Calu3 (cell line): ENCODE measurements around the gene SMPDL3A. TPM values are rescaled to one million over a fixed set of nuclear protein-coding genes. Genes with fewer than 3 reads are reported as not detected.

Source experiments
- BruUV-seq: library from RNA; stranded (reverse); fragments of 400-500 nt; replicated peaks from 2 replicates; lab custom pipeline; 2021; lab: Mats Ljungman, UMichigan
- CTCF ChIA-PET: fragments of 300-600 bp; sonication (Branson Sonifier 250); formaldehyde crosslinking; loops from one replicate; lab custom pipeline; 2022; ENCODE audit warnings: antibody characterized with exemption; lab: Charles Lee
- DNase-seq: peaks from one replicate; pipeline ENCODE4 v3.0.0; 2022
- H3K27ac Mint-ChIP-seq: one replicate; pipeline ENCODE4 v1.8.0; 2022; ENCODE audit warnings: mixed read lengths; ENCODE audit not compliant: unreplicated experiment
- H3K27me3 Mint-ChIP-seq: one replicate; pipeline ENCODE4 v1.8.0; 2022; ENCODE audit warnings: mixed read lengths; ENCODE audit not compliant: unreplicated experiment
- H3K36me3 Mint-ChIP-seq: one replicate; pipeline ENCODE4 v1.8.0; 2022; ENCODE audit warnings: mild to moderate bottlenecking, moderate library complexity, mixed read lengths; ENCODE audit not compliant: insufficient read depth, unreplicated experiment
- H3K4me1 Mint-ChIP-seq: one replicate; pipeline ENCODE4 v1.8.0; 2022; ENCODE audit warnings: mild to moderate bottlenecking, low read depth, mixed read lengths; ENCODE audit not compliant: unreplicated experiment
- H3K4me3 Mint-ChIP-seq: one replicate; pipeline ENCODE4 v1.8.0; 2022; ENCODE audit warnings: mild to moderate bottlenecking, low read depth, moderate library complexity, mixed read lengths; ENCODE audit not compliant: unreplicated experiment
- H3K9me3 Mint-ChIP-seq: one replicate; pipeline ENCODE4 v1.8.0; 2022; ENCODE audit warnings: low read depth, mixed read lengths; ENCODE audit not compliant: unreplicated experiment
- CTCF ChIP-seq: fragments of 200-600 bp; IDR thresholded peaks from one replicate; pipeline ENCODE4 v1.8.0; 2022; ENCODE audit warnings: antibody characterized with exemption; ENCODE audit not compliant: unreplicated experiment
- intact Hi-C: fragments of 100-400 bp; cut with micrococcal nuclease; formaldehyde crosslinking; loops from one replicate; pipeline ENCODE4 v1.10.0; 2022; ENCODE audit not compliant: unreplicated experiment
- total RNA-seq: library from RNA; stranded (reverse); gene quantifications from 2 replicates; pipeline ENCODE4 v1.2.3, GENCODE V29; 2022

Gene SMPDL3A
- total RNA-seq, 1 experiment from 2014 or later = 1.6 TPM

- CTCF ChIA-PET = no interaction called here
- no TSS peak for BruUV-seq
- H3K4me3 Mint-ChIP-seq = no peak overlapping the region
- H3K9me3 Mint-ChIP-seq = no peaks in the 10 kb centered on the region
- H3K4me1 Mint-ChIP-seq = no peaks in the 10 kb centered on the region
- intact Hi-C loops = no loop called here
- no peak for DNase-seq
- no peaks in the 10 kb centered on the region for H3K36me3 Mint-ChIP-seq
- H3K27ac Mint-ChIP-seq = no peak overlapping the region
- no peak for TF ChIP-seq CTCF
- no peaks in the 10 kb centered on the region for H3K27me3 Mint-ChIP-seq
Measured at GRCh38 chr6:122804962-122805485, 16.0 kb downstream of the SMPDL3A start.

DNA sequence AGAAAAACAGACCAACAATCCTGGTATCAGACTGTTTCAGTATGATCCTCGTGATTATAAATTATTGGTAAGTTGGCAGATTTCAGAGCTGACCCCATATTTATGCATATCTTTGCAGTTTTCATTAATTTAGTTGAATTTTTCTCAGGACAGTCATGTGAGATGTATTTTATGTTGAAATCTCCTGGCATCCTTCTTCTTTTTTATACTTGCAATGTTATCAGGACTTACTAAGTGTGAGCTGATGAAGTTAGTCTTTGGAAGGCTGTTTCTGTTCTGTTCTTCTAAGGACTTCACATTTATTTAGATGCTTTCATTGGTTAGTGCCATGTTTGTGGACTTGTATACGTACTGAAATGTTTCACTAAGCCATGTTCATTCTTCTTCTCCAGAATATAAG, 17.2 kb downstream of the SMPDL3A start:
- no peaks in the 10 kb centered on the region for H3K36me3 Mint-ChIP-seq
- CTCF ChIA-PET = no interaction called here
- no peak overlapping the region for H3K4me3 Mint-ChIP-seq
- DNase-seq = no peak
- BruUV-seq = no TSS peak
- intact Hi-C loops = no loop called here
- no peaks in the 10 kb centered on the region for H3K4me1 Mint-ChIP-seq
- H3K9me3 Mint-ChIP-seq = no peaks in the 10 kb centered on the region
- TF ChIP-seq CTCF = no peak
- no peak overlapping the region for H3K27ac Mint-ChIP-seq
- no peaks in the 10 kb centered on the region for H3K27me3 Mint-ChIP-seq

- Mint-ChIP-seq H3K36me3 (no peaks in the 10 kb centered on the region), H3K27me3 (no peaks in the 10 kb centered on the region), H3K27ac (no peak overlapping the region), H3K9me3 (no peaks in the 10 kb centered on the region), H3K4me1 (no peaks in the 10 kb centered on the region), H3K4me3 (no peak overlapping the region)
- DNase-seq = no peak
- intact Hi-C loops = no loop called here
- CTCF ChIA-PET = no interaction called here
- no TSS peak for BruUV-seq
- no peak for TF ChIP-seq CTCF
Measured at GRCh38 chr6:122808121-122808885, 19.2 kb downstream of the SMPDL3A start.

GRCh38 chr6:122809001-122809400, 19.9 kb downstream of the SMPDL3A start:
- no peaks in the 10 kb centered on the region for H3K4me1 Mint-ChIP-seq
- TF ChIP-seq CTCF = no peak
- CTCF ChIA-PET = no interaction called here
- intact Hi-C loops = no loop called here
- no peaks in the 10 kb centered on the region for H3K36me3 Mint-ChIP-seq
- no peak for DNase-seq
- BruUV-seq = no TSS peak
- H3K27me3 Mint-ChIP-seq = no peaks in the 10 kb centered on the region
- H3K9me3 Mint-ChIP-seq = no peaks in the 10 kb centered on the region
- H3K27ac Mint-ChIP-seq = no peak overlapping the region
- no peak overlapping the region for H3K4me3 Mint-ChIP-seq
